Measurements from ENCODE around the gene POU3F4. TPM values are rescaled to one million over a fixed set of nuclear protein-coding genes. Genes with fewer than 3 reads are reported as not detected.

Gene POU3F4
- total RNA-seq, 2 experiments from 2014 or later: not detected

- Histone ChIP-seq H3K4me2 (ENCODE audit: low read length) (no peak overlapping the region), H3K27ac (ENCODE audit: low read depth, low read length, poor library complexity, severe bottlenecking) (no peak overlapping the region), H3K4me1 (ENCODE audit: insufficient read depth, low read length, poor library complexity, severe bottlenecking) (no peaks in the 10 kb centered on the region), H3K36me3 (ENCODE audit: insufficient read depth, low read length) (no peaks in the 10 kb centered on the region), H2AFZ (ENCODE audit: low read length) (no peak overlapping the region), H3K9me3 (ENCODE audit: low read length) (no peaks in the 10 kb centered on the region), H3K9me2 (ENCODE audit: insufficient read depth, low read length) (no peaks in the 10 kb centered on the region), H4K20me1 (ENCODE audit: insufficient read depth, low read length) (no peaks in the 10 kb centered on the region), H3K79me2 (ENCODE audit: insufficient read depth, low read depth, low read length) (no peaks in the 10 kb centered on the region), H3K4me3 (ENCODE audit: low read depth, low read length, poor library complexity, severe bottlenecking) (no peak overlapping the region)
- CTCF ChIA-PET (ENCODE audit: unreplicated experiment): no interaction called here
- no TSS peak for BruUV-seq (replicated peaks)
- DNase-seq (ENCODE audit: low spot score): no peak
- intact Hi-C loops (cut with micrococcal nuclease; ENCODE audit: unreplicated experiment): no loop called here
- POLR2A ChIA-PET: no interaction called here
- TF ChIP-seq CTCF (conservative IDR thresholded peaks at IDR 0.05; ENCODE audit: low read length): no peak
Observed at GRCh38 chrX:83501003-83501402, 7.1 kb upstream of the POU3F4 start.

GRCh38 chrX:83501530-83501929 lies 6.6 kb upstream of the POU3F4 start:
- CTCF ChIA-PET (ENCODE audit: unreplicated experiment): no interaction called here

More at GRCh38 chrX:83501530-83501929, 6.6 kb upstream of the POU3F4 start:
- POLR2A ChIA-PET: no interaction called here
- no peak for TF ChIP-seq EZH2phosphoT487 (IDR thresholded peaks at IDR 0.05; ENCODE audit: borderline replicate concordance, low read depth, low read length)
- TF ChIP-seq CTCF (conservative IDR thresholded peaks at IDR 0.05; ENCODE audit: low read length): no peak
- Histone ChIP-seq H4K20me1 (ENCODE audit: insufficient read depth, low read length) (no peaks in the 10 kb centered on the region), H3K27ac (ENCODE audit: low read depth, low read length, poor library complexity, severe bottlenecking) (no peak overlapping the region), H2AFZ (ENCODE audit: low read length) (no peak overlapping the region), H3K36me3 (ENCODE audit: insufficient read depth, low read length) (no peaks in the 10 kb centered on the region), H3K4me1 (ENCODE audit: insufficient read depth, low read length, poor library complexity, severe bottlenecking) (no peaks in the 10 kb centered on the region), H3K9me3 (ENCODE audit: low read length) (no peaks in the 10 kb centered on the region), H3K4me2 (ENCODE audit: low read length) (no peak overlapping the region), H3K4me3 (ENCODE audit: low read depth, low read length, poor library complexity, severe bottlenecking) (no peak overlapping the region), H3K79me2 (ENCODE audit: insufficient read depth, low read depth, low read length) (no peaks in the 10 kb centered on the region), H3K9me2 (ENCODE audit: insufficient read depth, low read length) (no peaks in the 10 kb centered on the region)
- BruUV-seq (replicated peaks): no TSS peak
- DNase-seq (ENCODE audit: low spot score): no peak
- intact Hi-C loops (cut with micrococcal nuclease; ENCODE audit: unreplicated experiment): no loop called here
